Measurements from ENCODE around the gene GLIS1. TPM values are rescaled to one million over a fixed set of nuclear protein-coding genes. Genes with fewer than 3 reads are reported as not detected.

Gene GLIS1
- total and polyA plus RNA-seq, 2 of the 8 experiments (the other 6 are each of a cell fraction or from before 2014, with no cell fraction given) = 0.15 to 0.22 TPM

DNA sequence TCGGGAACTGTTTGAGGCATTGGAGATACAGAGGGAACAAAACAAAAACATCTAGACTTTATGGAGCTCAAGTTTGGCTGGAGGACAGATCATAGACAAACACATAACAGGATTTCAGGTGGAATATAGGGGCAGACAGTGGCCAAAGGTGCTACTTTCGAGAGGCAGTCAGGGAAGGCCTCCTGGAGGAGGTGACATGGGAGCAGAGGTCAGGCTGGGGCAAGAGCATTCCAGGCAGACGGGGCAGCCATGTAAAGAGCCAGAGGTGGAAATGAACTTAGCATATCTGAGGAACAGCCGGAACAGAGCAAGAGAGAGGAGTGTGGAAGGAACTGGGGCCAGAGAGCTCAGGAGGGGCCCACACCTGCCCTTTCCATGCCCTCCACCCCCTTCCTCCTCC, 157.5 kb downstream of the GLIS1 start:
- no peak overlapping the region for H2AFZ ChIP-seq (ENCODE audit: low read length)
- no peak overlapping the region for H3K4ac ChIP-seq (replicated peaks; ENCODE audit: insufficient read length, low read depth, low read length)
- no peak overlapping the region for H2BK12ac ChIP-seq (ENCODE audit: low read depth, low read length)
- H3K14ac ChIP-seq (ENCODE audit: insufficient read length) = no peak overlapping the region
- no peaks in the 10 kb centered on the region for H3K9me3 ChIP-seq (ENCODE audit: insufficient read depth in 2 of 2, low read depth in 1 of 2, low read length in 1 of 2)
- H4K91ac ChIP-seq (replicated peaks; ENCODE audit: insufficient read length, low read length) = no peak overlapping the region
- H3K4me3 ChIP-seq (ENCODE audit: extremely low read depth in 1 of 4, insufficient read depth in 2 of 4, low read depth in 3 of 4, low read length in 4 of 4) = no peak overlapping the region
- no peak overlapping the region for H3K4me2 ChIP-seq (ENCODE audit: insufficient read depth in 1 of 2, low read depth in 2 of 2, low read length in 2 of 2)
- H2BK120ac ChIP-seq (replicated peaks; ENCODE audit: low read depth, low read length) = no peak overlapping the region
- no peaks in the 10 kb centered on the region for H4K20me1 ChIP-seq (replicated peaks in 1 of 2; ENCODE audit: control insufficient read depth in 1 of 2, insufficient read depth in 2 of 2, low read length in 2 of 2)
- H4K8ac ChIP-seq (ENCODE audit: extremely low read depth, insufficient read depth, low read length) = no peak overlapping the region
- FAIRE-seq (no peak), DNase-seq (ENCODE audit: low read depth in 1 of 2, low spot score in 2 of 2) (no peak)
- H3K36me3 ChIP-seq (ENCODE audit: control insufficient read depth in 2 of 4, insufficient read depth in 4 of 4, low read length in 3 of 4) = no peaks in the 10 kb centered on the region
- no peak overlapping the region for H3K9ac ChIP-seq (replicated peaks in 1 of 4; ENCODE audit: extremely low read depth in 1 of 4, low read depth in 3 of 4, low read length in 3 of 4)
- H3K79me1 ChIP-seq (ENCODE audit: low read depth, low read length) = no peaks in the 10 kb centered on the region
- ChIA-PET CTCF (ENCODE audit: partially characterized antibody) (interaction anchor here (0.7 to 13.2 kb wide), 11 partner anchors 9 to 101 kb away, joined by 3 to 175 read pairs (median 5); no protein-coding TSS in a partner anchor), POLR2A (ENCODE audit: partially characterized antibody) (no interaction called here)
- H3K23me2 ChIP-seq (ENCODE audit: low read depth, low read length) = no peaks in the 10 kb centered on the region
- no peak overlapping the region for H3K56ac ChIP-seq (replicated peaks; ENCODE audit: insufficient read length, low read depth, low read length)
- H2AK5ac ChIP-seq (ENCODE audit: low read depth, low read length) = no peak overlapping the region
- TF ChIP-seq RNF2 (IDR thresholded peaks at IDR 0.05; ENCODE audit: borderline replicate concordance, low read depth, low read length, missing control alignments, poor library complexity, severe bottlenecking) = no peak
- TF ChIP-seq MAFK (IDR thresholded peaks at IDR 0.05; ENCODE audit: low read depth, low read length) = no peak
- TF ChIP-seq POLR2A (IDR thresholded peaks at IDR 0.05; ENCODE audit: control extremely low read depth in 1 of 2, low read depth in 2 of 2, low read length in 2 of 2) = no peak
- H2BK15ac ChIP-seq (ENCODE audit: low read length) = no peak overlapping the region
- no peaks in the 10 kb centered on the region; a peak in 1 of 7 replicates for H3K27me3 ChIP-seq (replicated peaks in 1 of 4; ENCODE audit: control insufficient read depth in 3 of 4, extremely low read depth in 1 of 4, insufficient read depth in 3 of 4, low read length in 3 of 4)
- no peak overlapping the region for H2BK20ac ChIP-seq (ENCODE audit: low read length)
- H3K18ac ChIP-seq (ENCODE audit: extremely low read depth, low read length) = no peak overlapping the region
- no peaks in the 10 kb centered on the region for H3K79me2 ChIP-seq (ENCODE audit: control insufficient read depth in 1 of 2, insufficient read depth in 2 of 2, low read length in 2 of 2)
- H3K27ac ChIP-seq (ENCODE audit: low read depth, low read length) = no peak overlapping the region
- 79% methylated on average over 4 of the region's 4 CpGs; no CpG with 5 or more reads in 1 of the 2 experiments for WGBS, 2 experiments (ENCODE audit: extremely low coverage in 1 of 2, insufficient coverage in 1 of 2, insufficient read length in 1 of 2, insufficient replicate concordance in 2 of 2, low coverage in 1 of 2, low lambda C conversion rate in 2 of 2, missing lambda C conversion rate in 1 of 2)
- H3K23ac ChIP-seq (ENCODE audit: insufficient read length) = no peak overlapping the region
- H2BK5ac ChIP-seq (ENCODE audit: low read depth, low read length) = no peak overlapping the region
- no peak overlapping the region for H4K5ac ChIP-seq (ENCODE audit: insufficient read length, low read depth, low read length)
- H3K4me1 ChIP-seq (replicated peaks in 1 of 4; ENCODE audit: control insufficient read depth in 3 of 4, insufficient read depth in 4 of 4, low read length in 3 of 4) = peaks cover 0 to 7% (median 3%) of the 10 kb centered on the region in 4 experiments; a peak in 4 of 7 replicates

All from H1 (cell line).